DND-41 (cell line): ENCODE results near the gene CCDC38.

Source experiments
- ATAC-seq: fragments of 200-7000 bp; cut with Tn5 transposase; 3 replicates; pipeline ENCODE4 v1.9.1; 2021; ENCODE audit warnings: low read depth; ENCODE audit not compliant: insufficient read depth
- DNase-seq: peaks from one replicate; pipeline ENCODE4 v3.0.0-alpha.2; 2020
- H2AFZ ChIP-seq: 2 replicates; pipeline ENCODE4 v1.6.0; 2012; ENCODE audit warnings: low read depth, low read length
- H3K27ac ChIP-seq: 2 replicates; pipeline ENCODE4 v1.5.1; 2012; ENCODE audit warnings: low read length, inconsistent platforms
- H3K27me3 ChIP-seq: fragments of 200-600 bp; sonication (generic); 2 replicates; pipeline ENCODE4 v1.6.0; 2012; ENCODE audit warnings: low read length, mild to moderate bottlenecking, inconsistent platforms; ENCODE audit not compliant: insufficient read depth, poor library complexity
- H3K36me3 ChIP-seq: 2 replicates; pipeline ENCODE4 v1.5.1; 2012; ENCODE audit warnings: low read length, inconsistent platforms; ENCODE audit not compliant: insufficient read depth
- H3K4me1 ChIP-seq: 2 replicates; pipeline ENCODE4 v1.5.1; 2012; ENCODE audit warnings: mild to moderate bottlenecking, low read length; ENCODE audit not compliant: insufficient read depth
- H3K4me2 ChIP-seq: 2 replicates; pipeline ENCODE4 v1.6.0; 2012; ENCODE audit warnings: mild to moderate bottlenecking, moderate library complexity, low read length, inconsistent platforms; ENCODE audit not compliant: insufficient read depth
- H3K4me3 ChIP-seq, 2 experiments: fragments of 200-600 bp in 1 of 2; shearing (Covaris generic) in 1 of 2; 2 replicates each; pipeline ENCODE4 v1.5.1; 2012 to 2016; ENCODE audit warnings: inconsistent platforms in 2 of 2, low read length in 2 of 2, mild to moderate bottlenecking in 2 of 2, low read depth in 1 of 2, moderate library complexity in 1 of 2
- H3K79me2 ChIP-seq: 2 replicates; pipeline ENCODE4 v1.6.0; 2012; ENCODE audit warnings: low read length, inconsistent platforms; ENCODE audit not compliant: insufficient read depth
- H3K9ac ChIP-seq: 2 replicates; pipeline ENCODE4 v1.6.0; 2012; ENCODE audit warnings: low read depth, mild to moderate bottlenecking, inconsistent platforms, low read length, moderate library complexity
- H3K9me3 ChIP-seq: 2 replicates; pipeline ENCODE4 v1.5.1; 2012; ENCODE audit warnings: low read length, moderate library complexity, mild to moderate bottlenecking, inconsistent platforms; ENCODE audit not compliant: insufficient read depth, severe bottlenecking
- H4K20me1 ChIP-seq: 2 replicates; pipeline ENCODE4 v1.6.0; 2012; ENCODE audit warnings: low read length; ENCODE audit not compliant: insufficient read depth
- EZH2 ChIP-seq: IDR thresholded peaks from 3 replicates; pipeline ENCODE4 v1.6.1; 2012; ENCODE audit warnings: borderline replicate concordance, low read depth, mild to moderate bottlenecking, moderate library complexity, low read length, inconsistent platforms; ENCODE audit not compliant: severe bottlenecking
- TF ChIP-seq, protein P1 (sequence below): IDR thresholded peaks from 2 replicates; pipeline ENCODE4 v1.5.1; 2012; ENCODE audit warnings: borderline replicate concordance, low read length, moderate library complexity, mild to moderate bottlenecking; ENCODE audit not compliant: poor library complexity, severe bottlenecking; ENCODE audit errors: extremely low read depth

Gene CCDC38

DNA sequence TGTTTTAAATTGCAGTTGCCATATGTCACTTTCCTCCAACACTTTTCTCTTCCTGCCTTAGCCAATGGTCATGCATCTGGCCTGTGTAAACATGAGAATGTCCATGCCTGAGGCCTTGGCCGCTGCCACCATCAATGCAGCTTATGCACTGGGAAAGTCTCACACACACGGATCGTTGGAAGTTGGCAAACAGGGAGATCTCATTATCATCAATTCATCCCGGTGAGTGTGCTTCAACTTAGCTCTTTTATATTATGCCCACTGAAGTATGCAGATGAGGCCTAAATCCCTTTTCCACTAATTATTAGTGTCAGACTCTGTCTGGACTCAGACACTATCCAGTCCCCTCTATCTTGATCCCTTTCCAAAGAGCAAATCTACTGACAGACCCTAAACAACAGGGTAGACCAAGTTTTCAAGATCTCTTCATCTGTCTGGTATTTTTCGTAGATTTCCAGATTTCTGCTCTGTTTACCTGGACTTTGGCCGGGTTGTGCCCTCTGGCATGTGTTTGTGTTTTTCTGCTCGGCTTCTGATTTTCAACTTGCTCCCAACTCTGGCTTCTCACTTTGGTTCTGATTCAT, 24.0 kb upstream of the CCDC38 start:
- Histone ChIP-seq H3K9me3 (no peaks in the 10 kb centered on the region), H3K9ac (no peak overlapping the region), H2AFZ (no peak overlapping the region), H3K4me1 (no peaks in the 10 kb centered on the region), H3K27me3 (no peaks in the 10 kb centered on the region), H3K27ac (no peak overlapping the region), H3K79me2 (no peaks in the 10 kb centered on the region), H3K4me2 (no peak overlapping the region), H3K4me3 (no peak overlapping the region), H3K36me3 (no peaks in the 10 kb centered on the region), H4K20me1 (no peaks in the 10 kb centered on the region)
- DNase-seq (no peak), ATAC-seq (no peak)
- TF ChIP-seq EZH2, result no peak
- TF ChIP-seq, protein P1, sequence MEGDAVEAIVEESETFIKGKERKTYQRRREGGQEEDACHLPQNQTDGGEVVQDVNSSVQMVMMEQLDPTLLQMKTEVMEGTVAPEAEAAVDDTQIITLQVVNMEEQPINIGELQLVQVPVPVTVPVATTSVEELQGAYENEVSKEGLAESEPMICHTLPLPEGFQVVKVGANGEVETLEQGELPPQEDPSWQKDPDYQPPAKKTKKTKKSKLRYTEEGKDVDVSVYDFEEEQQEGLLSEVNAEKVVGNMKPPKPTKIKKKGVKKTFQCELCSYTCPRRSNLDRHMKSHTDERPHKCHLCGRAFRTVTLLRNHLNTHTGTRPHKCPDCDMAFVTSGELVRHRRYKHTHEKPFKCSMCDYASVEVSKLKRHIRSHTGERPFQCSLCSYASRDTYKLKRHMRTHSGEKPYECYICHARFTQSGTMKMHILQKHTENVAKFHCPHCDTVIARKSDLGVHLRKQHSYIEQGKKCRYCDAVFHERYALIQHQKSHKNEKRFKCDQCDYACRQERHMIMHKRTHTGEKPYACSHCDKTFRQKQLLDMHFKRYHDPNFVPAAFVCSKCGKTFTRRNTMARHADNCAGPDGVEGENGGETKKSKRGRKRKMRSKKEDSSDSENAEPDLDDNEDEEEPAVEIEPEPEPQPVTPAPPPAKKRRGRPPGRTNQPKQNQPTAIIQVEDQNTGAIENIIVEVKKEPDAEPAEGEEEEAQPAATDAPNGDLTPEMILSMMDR, result no peak

DNA sequence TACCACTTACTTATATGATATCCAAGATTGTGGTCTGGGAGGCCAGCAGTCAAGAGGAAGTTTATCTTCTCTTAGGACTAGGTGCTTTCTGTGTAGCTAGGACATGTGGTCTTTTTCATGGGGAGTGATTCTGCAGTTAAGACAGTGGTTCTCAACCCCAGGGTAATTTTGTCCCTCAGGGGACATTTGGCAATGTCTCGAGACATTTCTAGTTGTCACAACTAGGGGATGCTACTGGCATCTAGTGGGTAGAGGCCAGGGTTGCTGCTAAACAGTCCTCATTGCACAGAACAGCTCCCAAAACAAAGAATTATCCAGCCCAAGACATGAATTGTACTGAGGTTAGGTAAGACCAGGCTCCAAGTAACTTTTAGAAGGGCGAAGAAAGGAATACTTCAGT, 20.7 kb upstream of the CCDC38 start:
- Histone ChIP-seq H3K4me2 (no peak overlapping the region), H3K79me2 (no peaks in the 10 kb centered on the region), H3K9me3 (no peaks in the 10 kb centered on the region), H3K4me1 (no peaks in the 10 kb centered on the region), H3K9ac (no peak overlapping the region), H3K27ac (no peak overlapping the region), H3K36me3 (no peaks in the 10 kb centered on the region), H4K20me1 (no peaks in the 10 kb centered on the region), H2AFZ (no peak overlapping the region), H3K27me3 (no peaks in the 10 kb centered on the region), H3K4me3 (no peak overlapping the region)
- ATAC-seq (no peak), DNase-seq (no peak)
- TF ChIP-seq EZH2, result no peak
- TF ChIP-seq, protein P1, result peak; percentile 8

DNA sequence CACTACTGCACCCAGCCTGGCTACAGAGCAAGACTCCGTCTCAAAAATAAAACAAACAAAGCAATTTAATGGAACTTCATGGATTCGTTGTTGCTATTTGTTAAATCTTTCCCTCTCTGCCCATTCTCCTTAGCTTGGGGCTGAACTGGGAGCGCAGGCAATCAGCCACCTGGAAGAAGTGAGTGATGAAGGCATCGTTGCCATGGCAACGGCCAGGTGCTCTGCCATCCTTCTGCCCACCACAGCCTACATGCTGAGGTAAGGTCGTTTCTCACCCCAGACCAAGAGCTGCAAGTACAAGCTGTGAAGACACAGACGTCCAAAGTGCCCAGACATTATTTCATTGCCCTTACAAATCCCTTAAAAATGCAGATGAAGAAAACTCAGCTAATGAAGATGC, 19.8 kb upstream of the CCDC38 start:
- Histone ChIP-seq H3K36me3 (no peaks in the 10 kb centered on the region), H3K4me2 (no peak overlapping the region), H3K4me1 (no peaks in the 10 kb centered on the region), H3K27ac (no peak overlapping the region), H3K9ac (no peak overlapping the region), H2AFZ (no peak overlapping the region), H3K79me2 (no peaks in the 10 kb centered on the region), H3K4me3 (no peak overlapping the region), H3K9me3 (no peaks in the 10 kb centered on the region), H3K27me3 (no peaks in the 10 kb centered on the region), H4K20me1 (no peaks in the 10 kb centered on the region)
- no peak for TF ChIP-seq EZH2
- TF ChIP-seq, protein P1, result no peak
- DNase-seq (no peak), ATAC-seq (no peak)

DNA sequence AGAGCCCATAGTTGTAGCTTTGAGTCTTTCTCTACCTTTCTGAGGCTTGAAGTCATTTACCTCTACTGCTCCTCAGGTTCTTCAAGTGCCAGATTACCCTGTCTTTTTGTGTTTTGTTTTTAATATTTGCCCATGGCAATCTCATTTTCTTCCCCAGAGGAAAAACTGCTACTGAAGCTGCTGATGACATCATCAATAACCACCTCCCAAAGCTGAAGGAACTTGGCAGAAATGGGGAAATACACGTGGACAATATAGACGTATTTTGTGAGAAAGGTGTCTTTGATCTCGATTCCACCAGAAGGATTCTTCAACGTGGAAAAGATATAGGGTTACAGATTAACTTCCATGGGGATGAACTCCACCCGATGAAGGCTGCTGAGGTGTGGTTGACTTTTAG, 17.8 kb upstream of the CCDC38 start:
- no peaks in the 10 kb centered on the region for H3K27me3 ChIP-seq
- H3K4me2 ChIP-seq, result no peak overlapping the region
- DNase-seq, result no peak
- H3K36me3 ChIP-seq, result no peaks in the 10 kb centered on the region
- no peaks in the 10 kb centered on the region for H3K4me1 ChIP-seq
- H4K20me1 ChIP-seq, result no peaks in the 10 kb centered on the region
- no peaks in the 10 kb centered on the region for H3K9me3 ChIP-seq
- no peak overlapping the region for H3K27ac ChIP-seq
- no peaks in the 10 kb centered on the region for H3K79me2 ChIP-seq
- H3K9ac ChIP-seq, result no peak overlapping the region
- no peak overlapping the region for H2AFZ ChIP-seq
- no peak overlapping the region for H3K4me3 ChIP-seq
- ATAC-seq, result no peak
- TF ChIP-seq EZH2, result no peak
- TF ChIP-seq, protein P1, result no peak
